ENCODE measurements around the gene ATP2B2. TPM values are rescaled to one million over a fixed set of nuclear protein-coding genes. Genes with fewer than 3 reads are reported as not detected.
A peak's percentile ranks its signal among the peaks of the same experiment; 100 is the strongest.

ATP2B2 gene
- total RNA-seq, 6 experiments from 2014 or later, result 25.9 to 45.1 (median 35.1) TPM

- Histone ChIP-seq H3K36me3 (no peaks in the 10 kb centered on the region), H3K27me3 (no peaks in the 10 kb centered on the region), H3K27ac (peak overlapping the region in 2 of 3 donors; percentile 5 to 40), H3K9me3 (no peaks in the 10 kb centered on the region), H3K4me1 (peaks cover 0 to 40% (median 4%) of the 10 kb centered on the region in 4 donors), H3K4me3 (peak overlapping the region in 1 of 3 donors; percentile 66)
- 22% methylated on average over 8 of the region's 15 CpGs for WGBS (ENCODE audit: insufficient coverage, low coverage, low lambda C conversion rate, missing lambda C conversion rate)
- ATAC-seq, result peak in 3 of 4 donors; percentile 4 to 16 (median 9)
- TF ChIP-seq CTCF (IDR thresholded peaks at IDR 0.05) (no peak), POLR2A (IDR thresholded peaks at IDR 0.05) (no peak)
- intact Hi-C loops (cut with DNase I), result no loop called here
- no peak for DNase-seq
Measured at GRCh38 chr3:10503217-10503796, 2.1 kb downstream of the ATP2B2 start.

GRCh38 chr3:10502185-10502880 lies 3.1 kb downstream of the ATP2B2 start:
- TF ChIP-seq CTCF (IDR thresholded peaks at IDR 0.05), result no peak
- no peak for TF ChIP-seq POLR2A (IDR thresholded peaks at IDR 0.05)
- H3K36me3 ChIP-seq, result no peaks in the 10 kb centered on the region
- no peak overlapping the region for H3K4me3 ChIP-seq
- ATAC-seq, result no peak
- no peaks in the 10 kb centered on the region for H3K27me3 ChIP-seq
- H3K4me1 ChIP-seq, result peaks cover 0 to 32% (median 0%) of the 10 kb centered on the region in 4 donors
- no peaks in the 10 kb centered on the region for H3K9me3 ChIP-seq
- 20% methylated on average over 2 of the region's 12 CpGs for WGBS (ENCODE audit: insufficient coverage, low coverage, low lambda C conversion rate, missing lambda C conversion rate)
- intact Hi-C loops (cut with DNase I), result no loop called here
- DNase-seq, result peak in 1 of 3 donors; percentile 23
- H3K27ac ChIP-seq, result peak overlapping the region in 1 of 3 donors; percentile 40

- no peaks in the 10 kb centered on the region for H3K36me3 ChIP-seq
- DNase-seq, result peak in 1 of 3 donors; percentile 22
- no CpG with 5 or more reads among the region's 3 CpGs for WGBS (ENCODE audit: insufficient coverage, low coverage, low lambda C conversion rate, missing lambda C conversion rate)
- peaks cover 0 to 26% (median 0%) of the 10 kb centered on the region in 4 donors for H3K4me1 ChIP-seq
- ATAC-seq, result no peak
- intact Hi-C loops (cut with DNase I), result no loop called here
- no peak for TF ChIP-seq CTCF (IDR thresholded peaks at IDR 0.05)
- no peak for TF ChIP-seq POLR2A (IDR thresholded peaks at IDR 0.05)
- no peaks in the 10 kb centered on the region for H3K27me3 ChIP-seq
- no peaks in the 10 kb centered on the region for H3K9me3 ChIP-seq
- H3K4me3 ChIP-seq, result no peak overlapping the region
- no peak overlapping the region for H3K27ac ChIP-seq
Measured at GRCh38 chr3:10501664-10502052, 3.7 kb downstream of the ATP2B2 start.

- 79% methylated on average over 10 of the region's 19 CpGs for WGBS (ENCODE audit: insufficient coverage, low coverage, low lambda C conversion rate, missing lambda C conversion rate)
- intact Hi-C loops (cut with DNase I), result no loop called here
- no peak for ATAC-seq
- no peaks in the 10 kb centered on the region for H3K9me3 ChIP-seq
- TF ChIP-seq POLR2A (IDR thresholded peaks at IDR 0.05), result no peak
- no peak for TF ChIP-seq CTCF (IDR thresholded peaks at IDR 0.05)
- no peak overlapping the region for H3K27ac ChIP-seq
- peak in 1 of 3 donors; percentile 25 for DNase-seq
- no peaks in the 10 kb centered on the region for H3K27me3 ChIP-seq
- H3K4me1 ChIP-seq, result peaks cover 0 to 23% (median 2%) of the 10 kb centered on the region in 4 donors
- no peak overlapping the region for H3K4me3 ChIP-seq
- H3K36me3 ChIP-seq, result no peaks in the 10 kb centered on the region
Measured at GRCh38 chr3:10500717-10501663, 4.4 kb downstream of the ATP2B2 start.

Measured in right lobe of liver (tissue), 6 donors.